Measurements from ENCODE around the gene SESN1.
"Not testable (repeated sequence)": the region's sequence is repeated elsewhere in the genome, so short reads cannot be mapped to it uniquely, and the experiment has no call there.

SESN1 gene

GRCh38 chr6:109095036-109095834 lies 589 bp upstream of the SESN1 start, which contains the start of gene CEP57L1:
Gene CEP57L1, plus strand, starts transcription at chr6:109095507. Its CDS starts 49,715 bp downstream, at chr6:109145222.
- peak; percentile 87 to 89 for DNase-seq (ENCODE audit: low read depth in 1 of 2, low spot score in 1 of 2)

- DNase-seq (ENCODE audit: low read depth in 1 of 2, low spot score in 1 of 2): no peak
Observed at GRCh38 chr6:109093732-109094415, 772 bp downstream of the SESN1 start.

DNA sequence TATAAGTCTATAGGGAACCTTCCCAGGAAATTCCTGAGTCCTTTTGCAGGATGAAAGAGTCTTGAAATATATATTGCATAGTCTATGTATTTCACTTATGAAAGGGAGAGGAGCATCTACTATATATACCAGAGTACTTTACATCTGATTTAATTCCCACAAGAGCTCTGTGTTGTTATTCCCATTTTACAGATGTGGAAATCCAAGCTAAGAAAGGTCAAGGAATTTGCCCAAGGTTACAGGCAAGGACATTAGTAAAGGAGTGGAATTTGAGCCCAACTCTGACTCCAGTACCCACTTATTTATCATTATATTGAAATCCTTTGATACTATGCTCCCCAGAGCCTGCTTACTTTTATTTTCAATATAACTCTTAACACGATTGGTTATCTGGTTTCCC lies 2.6 kb downstream of the SESN1 start:
- no peak for DNase-seq (ENCODE audit: low read depth in 1 of 2, low spot score in 1 of 2)

DNA sequence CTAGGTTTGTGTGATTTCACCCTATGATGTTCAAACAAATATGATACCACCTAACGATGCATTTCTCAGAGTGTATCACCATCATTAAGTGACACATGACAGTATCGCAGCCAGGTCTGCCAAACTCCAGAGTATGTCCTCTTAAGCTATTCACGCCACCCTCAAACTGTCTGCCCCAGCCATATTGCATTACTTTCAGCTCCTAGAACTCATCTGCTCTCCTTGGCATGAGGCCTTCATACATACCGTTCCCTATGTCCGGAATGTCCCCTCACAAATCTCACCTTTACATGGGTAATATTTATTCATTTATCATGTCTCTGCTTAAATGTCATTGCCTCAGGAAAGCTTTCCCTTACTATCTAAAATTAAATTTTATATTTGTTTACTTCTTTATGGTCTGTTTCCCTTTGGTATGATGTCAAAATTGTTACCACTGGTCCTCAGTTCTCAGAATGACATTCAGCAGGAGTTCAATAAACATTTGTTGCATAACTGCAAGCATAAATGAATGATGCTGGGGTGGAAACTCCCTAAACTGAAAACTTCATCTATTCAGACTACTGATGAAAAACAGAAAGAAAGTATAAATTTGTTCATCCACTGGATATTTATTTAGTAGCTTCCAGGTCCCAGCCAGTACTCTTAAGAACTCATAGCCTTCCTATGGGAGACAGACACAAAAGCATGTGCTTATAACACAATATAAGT lies 3.2 kb downstream of the SESN1 start:
- no peak for DNase-seq (ENCODE audit: low read depth in 1 of 2, low spot score in 1 of 2)

- DNase-seq (ENCODE audit: low read depth in 1 of 2, low spot score in 1 of 2): no peak
Observed at GRCh38 chr6:109088995-109089394, 5.7 kb downstream of the SESN1 start.

GRCh38 chr6:109087661-109088264 lies 6.9 kb downstream of the SESN1 start:
- DNase-seq (ENCODE audit: low read depth in 1 of 2, low spot score in 1 of 2): no peak

DNA sequence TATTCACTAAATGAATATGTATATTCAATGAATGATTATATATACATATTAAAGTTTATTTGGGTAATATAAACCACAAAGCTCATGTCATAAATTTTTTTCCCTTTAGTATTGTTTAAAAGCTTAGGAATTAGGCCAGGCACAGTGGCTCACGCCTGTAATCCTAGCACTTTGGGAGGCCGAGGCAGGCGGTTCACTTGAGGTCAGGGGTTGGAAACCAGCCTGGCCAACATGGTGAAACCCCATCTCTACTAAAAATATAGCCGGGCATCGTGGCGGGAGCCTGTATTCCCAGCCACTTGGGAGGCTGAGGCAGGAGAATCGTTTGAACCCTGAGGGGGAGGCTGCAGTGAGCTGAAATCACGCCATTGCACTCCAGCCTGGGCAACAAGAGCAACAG lies 10.5 kb downstream of the SESN1 start:
- not testable (repeated sequence) for DNase-seq (ENCODE audit: low read depth in 1 of 2, low spot score in 1 of 2)

GRCh38 chr6:109083657-109084056 lies 11.0 kb downstream of the SESN1 start:
- no peak for DNase-seq (ENCODE audit: low read depth in 1 of 2, low spot score in 1 of 2)

GRCh38 chr6:109082188-109082577 lies 12.5 kb downstream of the SESN1 start:
- DNase-seq (ENCODE audit: low read depth in 1 of 2, low spot score in 1 of 2): no peak

DNA sequence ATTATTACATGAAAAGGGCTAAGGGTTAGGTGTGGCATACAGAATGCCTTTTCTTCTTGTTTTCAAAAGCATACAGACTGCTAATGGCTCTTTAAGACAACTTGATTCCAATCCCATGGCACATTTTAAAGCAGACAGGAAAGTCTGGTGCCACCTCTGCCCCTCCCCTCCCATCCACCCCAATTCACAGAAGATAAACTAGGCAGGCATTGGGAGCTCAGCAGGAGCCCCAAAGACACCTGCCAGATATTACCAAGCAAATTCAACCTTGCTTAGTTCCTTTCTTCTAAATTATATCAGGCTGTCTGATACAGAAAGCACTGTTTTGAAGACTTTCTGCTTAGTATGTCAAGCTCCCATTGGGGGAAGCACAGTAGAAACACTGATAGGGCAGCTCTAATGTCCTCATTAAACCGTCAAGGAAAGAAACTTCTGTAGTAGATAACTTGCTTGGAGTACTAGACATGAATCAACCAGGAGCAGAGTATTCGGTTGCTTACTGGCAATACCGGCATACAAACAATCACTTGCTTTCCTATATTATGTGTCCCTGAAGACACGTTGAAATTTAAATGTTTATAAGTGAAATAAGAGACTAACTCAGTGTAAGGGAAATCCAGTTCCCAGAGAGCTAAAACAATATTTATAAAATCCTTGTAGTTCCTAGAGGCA lies 13.0 kb downstream of the SESN1 start:
- DNase-seq (ENCODE audit: low read depth in 1 of 2, low spot score in 1 of 2): no peak

- no peak for DNase-seq (ENCODE audit: low read depth in 1 of 2, low spot score in 1 of 2)
Observed at GRCh38 chr6:109081026-109081425, 13.6 kb downstream of the SESN1 start.

DNA sequence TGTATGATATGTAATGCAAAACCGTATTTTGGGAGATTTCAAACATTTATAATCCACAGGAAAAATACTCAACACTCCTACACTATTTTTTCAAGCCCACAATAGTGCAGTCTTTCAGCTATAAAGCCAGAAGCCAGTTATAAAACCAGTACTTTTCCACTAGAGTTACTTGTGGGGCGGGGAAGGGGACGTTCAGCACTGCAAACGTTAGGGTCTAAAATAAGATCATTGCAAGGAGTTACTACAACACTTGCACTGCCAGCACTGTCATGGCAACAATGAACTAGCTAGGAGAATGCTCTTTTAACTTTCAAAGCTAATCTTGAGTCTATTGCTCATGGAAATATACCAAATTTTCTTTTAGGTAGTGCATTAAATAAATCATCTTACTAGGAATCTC lies 14.7 kb downstream of the SESN1 start:
- DNase-seq (ENCODE audit: low read depth in 1 of 2, low spot score in 1 of 2): no peak

- DNase-seq (ENCODE audit: low read depth in 1 of 2, low spot score in 1 of 2): no peak
Observed at GRCh38 chr6:109076377-109076776, 18.3 kb downstream of the SESN1 start.

GRCh38 chr6:109075934-109076333 lies 18.7 kb downstream of the SESN1 start:
- DNase-seq (ENCODE audit: low read depth in 1 of 2, low spot score in 1 of 2): no peak

DNA sequence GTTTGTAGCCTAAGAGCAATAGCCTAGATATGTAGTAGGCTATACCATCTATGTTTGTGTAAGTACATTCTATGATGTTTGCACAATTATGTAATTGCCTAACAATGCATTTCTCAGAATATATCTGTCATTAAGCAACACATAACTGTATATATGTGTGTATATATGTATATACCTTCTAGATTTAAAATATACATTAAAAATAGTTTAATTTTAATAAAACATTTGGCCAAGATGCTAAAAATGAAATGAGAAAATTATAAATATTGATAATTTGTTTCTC lies 20.6 kb downstream of the SESN1 start:
- DNase-seq (ENCODE audit: low read depth in 1 of 2, low spot score in 1 of 2): no peak

- peak in 1 of 2 donors; percentile 17 for DNase-seq (ENCODE audit: low read depth in 1 of 2, low spot score in 1 of 2)
Observed at GRCh38 chr6:109073344-109074132, 21.1 kb downstream of the SESN1 start.

DNA sequence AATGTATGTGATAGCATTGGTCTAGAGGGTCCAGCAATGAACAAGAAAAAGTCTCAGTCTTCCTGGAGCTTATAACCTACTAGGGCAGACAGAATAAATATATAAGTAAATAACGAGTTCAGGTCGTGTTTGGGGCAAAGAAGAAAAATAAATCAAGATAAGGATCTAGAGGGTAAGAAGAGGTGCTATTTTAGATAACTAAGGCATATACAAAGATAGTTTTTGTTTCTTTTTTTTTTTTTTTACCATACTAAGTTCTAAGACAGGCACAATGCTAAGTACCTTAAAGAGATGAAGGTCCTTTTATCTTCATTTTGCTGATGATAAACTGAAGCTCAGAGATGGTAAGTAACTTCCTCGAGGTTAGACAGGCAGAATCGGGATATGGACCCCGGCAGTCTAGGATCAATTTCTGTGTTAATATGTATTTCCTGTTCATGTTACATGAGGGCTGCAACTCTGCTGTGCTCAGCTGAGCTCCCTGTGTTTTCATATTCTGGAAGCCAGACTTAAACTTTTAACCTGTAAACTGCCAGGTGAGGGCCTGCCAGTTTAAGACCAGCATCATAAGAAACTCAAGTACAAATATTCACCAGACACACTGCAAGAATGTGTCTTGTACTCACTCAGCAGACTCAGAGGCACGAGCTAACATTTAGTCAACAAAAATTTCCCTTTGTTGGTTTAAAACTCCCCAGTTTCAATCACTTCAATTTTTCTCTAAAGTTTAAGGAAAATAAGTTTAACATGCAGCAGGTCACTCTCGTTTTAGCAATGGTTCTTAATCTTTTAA lies 23.3 kb downstream of the SESN1 start:
- DNase-seq (ENCODE audit: low read depth in 1 of 2, low spot score in 1 of 2): no peak

DNA sequence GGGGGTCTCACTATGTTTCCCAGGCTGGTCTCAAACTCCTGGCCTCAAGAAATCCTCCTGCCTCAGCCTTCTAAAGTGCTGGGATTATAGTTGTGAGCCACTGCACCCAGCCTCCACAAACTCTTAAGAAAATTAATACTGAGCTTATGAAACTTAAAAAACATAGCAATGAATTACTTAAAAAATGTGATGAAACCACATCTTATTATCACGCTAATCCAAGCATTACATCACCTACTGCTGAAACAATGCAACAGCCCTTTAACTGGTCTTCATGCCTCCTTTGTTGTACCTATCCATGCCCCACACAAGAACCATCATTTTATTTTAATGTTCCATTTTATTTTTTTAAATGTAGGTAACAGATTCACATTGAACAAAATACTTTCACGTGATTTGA lies 24.9 kb downstream of the SESN1 start:
- DNase-seq (ENCODE audit: low read depth in 1 of 2, low spot score in 1 of 2): no peak

- DNase-seq (ENCODE audit: low read depth in 1 of 2, low spot score in 1 of 2): no peak
Observed at GRCh38 chr6:109062767-109063352, 31.8 kb downstream of the SESN1 start.
